Activated CD4-positive, alpha-beta T cell treated with anti-CD3 and anti-CD28 coated beads for 36 hours (primary cell): ENCODE results near the gene RASGRP4. TPM values are rescaled to one million over a fixed set of nuclear protein-coding genes. Genes with fewer than 3 reads are reported as not detected.
A peak's percentile ranks its signal among the peaks of the same experiment; 100 is the strongest.
"Not testable (repeated sequence)": the region's sequence is repeated elsewhere in the genome, so short reads cannot be mapped to it uniquely, and the experiment has no call there.

Source experiments
- ATAC-seq: fragments of 200-7000 bp; cut with Tn5 transposase; one replicate; pipeline ENCODE4 v1.10.0; 2021; ENCODE audit warnings: mild to moderate bottlenecking, moderate library complexity
- CTCF ChIA-PET: fragments of 350-600 bp; sonication (Branson Sonifier 250); formaldehyde crosslinking; loops from one replicate; lab custom pipeline; 2021; ENCODE audit warnings: antibody characterized with exemption; lab: Charles Lee
- POLR2A ChIA-PET: fragments of 350-600 bp; sonication (Branson Sonifier 250); formaldehyde crosslinking; loops from one replicate; lab custom pipeline; 2021; ENCODE audit warnings: antibody characterized with exemption, inconsistent platforms; lab: Charles Lee
- DNase-seq: peaks from one replicate; pipeline ENCODE4 v3.0.0-alpha.2; 2020
- H3K27ac Mint-ChIP-seq: one replicate; pipeline ENCODE4 v1.8.0; 2021; ENCODE audit warnings: mixed read lengths
- H3K27me3 Mint-ChIP-seq: one replicate; pipeline ENCODE4 v1.8.0; 2021; ENCODE audit warnings: mixed read lengths
- H3K36me3 Mint-ChIP-seq: one replicate; pipeline ENCODE4 v1.8.0; 2021; ENCODE audit warnings: low read depth, mixed read lengths
- H3K4me1 Mint-ChIP-seq: one replicate; pipeline ENCODE4 v1.8.0; 2021; ENCODE audit warnings: mixed read lengths
- H3K4me3 Mint-ChIP-seq: one replicate; pipeline ENCODE4 v1.8.0; 2021; ENCODE audit warnings: mild to moderate bottlenecking, moderate library complexity, mixed read lengths
- H3K9me3 Mint-ChIP-seq: one replicate; pipeline ENCODE4 v1.8.0; 2021; ENCODE audit warnings: low read depth, mixed read lengths
- intact Hi-C, 2 experiments: fragments of 100-400 bp; cut with DNase I in 1 of 2; cut with micrococcal nuclease in 1 of 2; formaldehyde crosslinking; loops; one replicate each; pipeline versions ENCODE4 v1.14.2 to v1.15.1; 2022 to 2024; cut with DNase I, micrococcal nuclease
- total RNA-seq, 2 experiments: library from RNA; stranded (reverse); gene quantifications; one replicate each; pipeline ENCODE4 v1.2.3, GENCODE V29; 2021

The RASGRP4 gene
- total RNA-seq, 2 experiments from 2014 or later: 5.6 to 5.9 TPM

DNA sequence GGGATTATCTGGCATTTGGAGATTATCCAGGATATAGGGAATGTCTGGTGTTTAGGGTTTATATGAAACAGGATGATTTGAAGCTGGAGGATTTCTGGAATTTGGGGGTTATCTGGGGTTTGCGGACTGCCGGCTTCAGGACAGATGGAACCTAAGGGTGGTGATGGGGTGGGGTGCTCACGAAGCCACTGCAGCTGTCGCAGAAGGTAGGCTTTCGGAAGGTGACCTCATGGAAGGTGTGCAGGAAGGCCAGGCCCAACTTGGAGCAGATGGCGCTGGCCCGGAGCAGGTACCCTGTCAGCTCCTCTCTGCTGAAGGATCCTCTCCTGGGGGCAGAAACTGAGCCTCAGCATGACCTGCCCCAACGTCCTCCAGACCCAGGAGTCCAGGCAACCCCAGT lies 13.5 kb downstream of the RASGRP4 start:
- intact Hi-C loops: no loop called here
- H3K4me3 Mint-ChIP-seq: no peak overlapping the region
- POLR2A ChIA-PET: no interaction called here

GRCh38 chr19:38411898-38412297 lies 14.1 kb downstream of the RASGRP4 start:
- H3K27me3 Mint-ChIP-seq, ATAC-seq, H3K27ac Mint-ChIP-seq, H3K4me1 Mint-ChIP-seq, POLR2A ChIA-PET, H3K4me3 Mint-ChIP-seq, H3K36me3 Mint-ChIP-seq, DNase-seq, H3K9me3 Mint-ChIP-seq, intact Hi-C loops: not testable (repeated sequence)
- CTCF ChIA-PET: interaction anchor here (1.2 kb wide), 1 partner anchor 9 kb away, joined by 5 read pairs; the partner anchor contains the start of gene FAM98C

More for the DNA sequence above, 13.5 kb downstream of the RASGRP4 start:
- H3K36me3 Mint-ChIP-seq: peaks cover 6% of the 10 kb centered on the region
- CTCF ChIA-PET: no interaction called here
- ATAC-seq (no peak), DNase-seq (no peak)
- H3K9me3 Mint-ChIP-seq: no peaks in the 10 kb centered on the region
- no peaks in the 10 kb centered on the region for H3K27me3 Mint-ChIP-seq
- H3K27ac Mint-ChIP-seq: no peak overlapping the region
- H3K4me1 Mint-ChIP-seq: peaks cover 10% of the 10 kb centered on the region

DNA sequence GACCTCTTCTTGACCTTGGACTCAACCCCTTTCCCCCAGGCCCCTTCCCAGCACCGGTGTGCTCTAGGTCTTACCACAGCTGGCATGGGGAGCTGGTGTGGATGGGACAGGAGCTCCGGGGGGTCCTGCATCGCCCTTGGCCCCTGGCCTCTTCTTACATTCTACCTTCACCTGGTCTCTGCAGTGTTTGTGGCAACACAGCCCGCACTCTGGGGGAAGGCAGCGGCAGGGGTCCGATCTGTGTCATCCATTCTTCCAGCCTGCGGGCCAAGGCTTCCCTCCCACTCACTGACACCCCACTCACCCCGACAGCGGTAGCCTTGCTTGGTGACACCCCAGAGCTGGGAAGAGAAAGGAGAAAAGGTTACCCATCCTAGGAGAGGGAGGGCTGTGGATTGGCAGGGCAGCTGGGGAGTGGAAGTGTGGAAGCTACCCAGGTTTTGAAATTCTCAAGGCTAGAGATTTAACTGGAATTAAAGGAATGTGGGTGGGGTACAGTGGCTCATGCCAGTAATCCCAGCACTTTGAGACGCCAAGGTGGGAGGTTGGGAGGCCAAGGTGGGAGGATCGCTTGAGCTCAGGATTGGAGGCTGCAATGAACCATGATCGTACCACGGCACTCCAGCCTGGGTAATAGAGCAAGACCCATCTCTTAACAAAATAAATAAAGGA lies 14.8 kb downstream of the RASGRP4 start:
- no peak overlapping the region for H3K27ac Mint-ChIP-seq
- no peaks in the 10 kb centered on the region for H3K4me1 Mint-ChIP-seq
- intact Hi-C loops: no loop called here
- ATAC-seq (no peak), DNase-seq (no peak)
- POLR2A ChIA-PET: no interaction called here
- peaks cover 9% of the 10 kb centered on the region for H3K36me3 Mint-ChIP-seq
- no peaks in the 10 kb centered on the region for H3K9me3 Mint-ChIP-seq
- H3K4me3 Mint-ChIP-seq: no peak overlapping the region
- CTCF ChIA-PET: interaction anchor here (0.6 to 1.2 kb wide), 2 partner anchors 8 to 15 kb away, joined by 3 to 5 read pairs; partner anchors contain the start of genes FAM98C and RASGRP4
- no peaks in the 10 kb centered on the region for H3K27me3 Mint-ChIP-seq

DNA sequence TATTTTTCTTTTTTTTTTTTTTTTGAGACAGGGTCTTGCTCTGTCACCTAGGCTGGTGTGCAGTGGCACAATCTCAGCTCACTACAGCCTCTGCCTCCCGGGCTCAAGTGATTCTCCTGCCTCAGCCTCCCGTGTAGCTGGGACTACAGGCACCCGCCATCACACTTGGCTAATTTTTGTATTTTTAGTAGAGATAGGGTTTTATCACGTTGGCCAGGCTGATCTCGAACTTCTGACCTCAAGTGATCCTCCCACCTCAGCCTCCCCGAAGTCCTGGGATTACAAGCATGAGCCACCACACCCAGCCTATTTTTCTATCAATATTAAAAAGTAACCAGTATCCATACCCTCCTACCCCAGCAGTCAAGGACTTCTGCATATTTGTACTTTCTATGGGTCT lies 15.6 kb downstream of the RASGRP4 start:
- H3K27me3 Mint-ChIP-seq, CTCF ChIA-PET, H3K4me3 Mint-ChIP-seq, H3K4me1 Mint-ChIP-seq, H3K9me3 Mint-ChIP-seq, H3K36me3 Mint-ChIP-seq, intact Hi-C loops, H3K27ac Mint-ChIP-seq, ATAC-seq, DNase-seq, POLR2A ChIA-PET: not testable (repeated sequence)

- no peak for ATAC-seq
- POLR2A ChIA-PET: no interaction called here
- DNase-seq: no peak
- Mint-ChIP-seq H3K27ac (no peak overlapping the region), H3K4me1 (peaks cover 5% of the 10 kb centered on the region), H3K27me3 (no peaks in the 10 kb centered on the region), H3K9me3 (no peaks in the 10 kb centered on the region), H3K36me3 (peaks cover 16% of the 10 kb centered on the region), H3K4me3 (no peak overlapping the region)
- CTCF ChIA-PET: interaction anchor here (0.5 kb wide), 1 partner anchor 191 kb away, joined by 3 read pairs; no protein-coding TSS in a partner anchor
- intact Hi-C loops: no loop called here
Observed at GRCh38 chr19:38409631-38410133, 16.3 kb downstream of the RASGRP4 start.

GRCh38 chr19:38405276-38405675 lies 20.7 kb downstream of the RASGRP4 start:
- Mint-ChIP-seq H3K4me3 (no peak overlapping the region), H3K9me3 (no peaks in the 10 kb centered on the region), H3K27ac (no peak overlapping the region), H3K4me1 (peaks cover 16% of the 10 kb centered on the region), H3K27me3 (no peaks in the 10 kb centered on the region), H3K36me3 (peaks cover 17% of the 10 kb centered on the region)
- CTCF ChIA-PET: interaction anchor here (0.8 to 3.1 kb wide), 2 partner anchors 19 to 230 kb away, joined by 4 to 22 read pairs; no protein-coding TSS in a partner anchor
- DNase-seq (no peak), ATAC-seq (no peak)
- intact Hi-C loops: no loop called here
- POLR2A ChIA-PET: interaction anchor here (0.6 kb wide), 1 partner anchor 765 kb away, joined by 5 read pairs; no protein-coding TSS in a partner anchor

DNA sequence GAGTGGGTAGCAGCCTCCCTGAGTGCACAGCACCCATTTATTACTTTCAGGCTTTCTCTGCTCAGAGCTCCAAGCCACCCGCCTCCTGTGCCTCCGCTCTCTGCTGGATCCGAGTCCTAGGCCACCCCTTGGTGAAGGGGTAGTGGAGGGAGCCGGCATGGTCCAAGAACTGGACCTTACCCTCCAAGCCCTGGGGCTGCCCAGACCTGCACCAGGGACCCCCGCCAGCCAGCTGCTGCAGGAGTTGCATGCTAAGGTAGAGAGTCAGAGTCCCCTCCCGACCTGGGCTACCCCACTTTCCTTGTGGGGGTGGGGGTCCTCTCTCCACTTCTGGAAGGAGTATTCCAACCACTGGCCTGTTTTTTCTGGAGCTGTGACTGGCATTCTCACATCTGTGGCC lies 21.2 kb downstream of the RASGRP4 start:
- no peaks in the 10 kb centered on the region for H3K27me3 Mint-ChIP-seq
- POLR2A ChIA-PET: interaction anchor here (0.6 to 0.7 kb wide), 2 partner anchors 26 to 765 kb away, joined by 3 to 5 read pairs; no protein-coding TSS in a partner anchor

DNA sequence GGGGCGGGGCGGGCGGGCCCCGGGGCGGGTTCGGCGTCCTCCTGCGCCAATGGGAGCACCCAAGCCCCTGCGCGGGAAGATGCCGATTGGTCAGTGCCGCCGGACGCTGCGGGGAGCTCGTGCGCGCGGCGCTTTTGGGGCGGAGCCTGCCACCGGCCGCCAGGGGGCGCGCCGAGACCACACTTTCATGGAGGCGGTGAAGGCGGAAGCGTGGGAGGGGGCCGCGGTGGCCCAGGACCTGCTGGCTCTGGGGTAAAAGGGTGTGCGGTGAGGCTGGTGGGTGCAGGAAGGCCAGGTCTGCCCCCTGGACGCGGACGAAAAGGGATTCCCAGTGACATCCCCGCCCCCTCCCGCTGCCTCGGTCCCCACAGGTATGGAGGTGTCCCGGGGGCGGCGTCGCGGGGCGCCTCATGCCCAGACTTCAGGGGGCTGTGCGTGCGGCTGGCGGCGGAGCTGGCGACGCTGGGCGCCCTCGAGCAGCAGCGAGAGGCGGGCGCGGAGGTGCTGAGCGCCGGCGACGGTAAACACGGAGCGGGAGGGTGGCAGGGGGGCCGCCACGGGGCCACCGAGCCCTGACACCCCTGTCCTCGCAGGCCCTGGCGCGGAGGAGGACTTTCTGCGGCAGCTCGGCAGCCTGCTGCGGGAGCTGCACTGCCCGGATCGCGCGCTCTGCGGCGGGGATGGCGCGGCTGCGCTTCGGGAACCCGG lies 22.9 kb downstream of the RASGRP4 start, which contains the start of gene FAM98C:
Gene FAM98C (plus strand): TSS at position 127 of the 708 bp plus-strand sequence. CDS start 61 bp downstream, at position 188.
- Mint-ChIP-seq H3K4me1 (peaks cover 16% of the 10 kb centered on the region), H3K36me3 (peaks cover 14% of the 10 kb centered on the region), H3K9me3 (no peaks in the 10 kb centered on the region), H3K27me3 (no peaks in the 10 kb centered on the region), H3K27ac (peak within 1 kb of the TSS; percentile 85), H3K4me3 (peak within 1 kb of the TSS; percentile 84)
- DNase-seq: peak; percentile 99
- peak; percentile 99 for ATAC-seq
- ChIA-PET POLR2A (interaction anchor here (0.7 to 1.8 kb wide), 10 partner anchors 9 to 528 kb away, joined by 3 to 9 read pairs (median 3); partner anchors contain the start of genes EIF3K, GGN, MRPS12 and PSMD8), CTCF (interaction anchor here (0.5 to 3.1 kb wide), 53 partner anchors 8 to 549 kb away, joined by 3 to 30 read pairs (median 4); partner anchors contain the start of genes ACTN4, CATSPERG, ECH1 and EIF3K)
- intact Hi-C loops: loop anchor here (1.0 to 5.0 kb wide), 17 partner anchors 15 to 527 kb away; partner anchors contain the start of genes MRPS12 (in 2 of the 2), PSMD8 (in 2 of the 2), SARS2 (in 2 of the 2) and EIF3K (in 1 of the 2)

More for the DNA sequence above, 21.2 kb downstream of the RASGRP4 start:
- peaks cover 17% of the 10 kb centered on the region for H3K36me3 Mint-ChIP-seq
- no peaks in the 10 kb centered on the region for H3K9me3 Mint-ChIP-seq
- DNase-seq (no peak), ATAC-seq (no peak)
- H3K27ac Mint-ChIP-seq: peak overlapping the region; percentile 47
- CTCF ChIA-PET: interaction anchor here (0.6 to 3.1 kb wide), 4 partner anchors 9 to 233 kb away, joined by 3 to 22 read pairs (median 3); no protein-coding TSS in a partner anchor
- peak overlapping the region; percentile 42 for H3K4me3 Mint-ChIP-seq
- H3K4me1 Mint-ChIP-seq: peaks cover 16% of the 10 kb centered on the region
- intact Hi-C loops: loop anchor here (5.0 kb wide), 3 partner anchors 212 to 482 kb away; partner anchors contain the start of genes EIF3K (in 1 of the 2) and MAP4K1 (in 1 of the 2)

DNA sequence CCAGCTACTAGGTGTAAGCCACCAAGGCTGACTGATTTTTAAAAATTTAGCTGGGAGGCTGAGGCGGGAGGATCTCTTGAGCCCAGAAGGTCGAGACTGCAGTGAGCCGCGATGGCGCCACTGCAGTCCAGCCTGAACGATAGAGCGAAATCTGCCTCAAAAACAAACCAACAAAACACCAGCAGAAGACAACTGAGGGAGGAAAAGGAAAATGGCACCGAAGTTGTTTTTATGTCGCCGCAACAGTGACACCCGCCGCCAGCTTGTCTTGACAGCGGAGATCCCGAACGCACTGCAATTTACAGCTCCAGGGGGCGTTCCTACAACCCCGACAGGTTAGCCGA lies 23.4 kb downstream of the RASGRP4 start:
- ChIA-PET POLR2A (interaction anchor here (0.8 to 1.8 kb wide), 7 partner anchors 9 to 232 kb away, joined by 3 to 9 read pairs (median 3); partner anchors contain the start of genes EIF3K, GGN and PSMD8), CTCF (interaction anchor here (0.6 to 3.1 kb wide), 49 partner anchors 9 to 550 kb away, joined by 3 to 30 read pairs (median 4); partner anchors contain the start of genes ACTN4, CATSPERG, ECH1 and EIF3K)
- DNase-seq (no peak), ATAC-seq (peak; percentile 3)
- peaks cover 11% of the 10 kb centered on the region for H3K36me3 Mint-ChIP-seq
- peak overlapping the region; percentile 58 for H3K27ac Mint-ChIP-seq
- peak overlapping the region; percentile 84 for H3K4me3 Mint-ChIP-seq
- peaks cover 16% of the 10 kb centered on the region for H3K4me1 Mint-ChIP-seq
- H3K27me3 Mint-ChIP-seq: no peaks in the 10 kb centered on the region
- intact Hi-C loops: loop anchor here (2.0 to 5.0 kb wide), 5 partner anchors 28 to 485 kb away; partner anchors contain the start of genes EIF3K (in 1 of the 2), MAP4K1 (in 1 of the 2) and PSMD8 (in 1 of the 2)
- H3K9me3 Mint-ChIP-seq: no peaks in the 10 kb centered on the region

DNA sequence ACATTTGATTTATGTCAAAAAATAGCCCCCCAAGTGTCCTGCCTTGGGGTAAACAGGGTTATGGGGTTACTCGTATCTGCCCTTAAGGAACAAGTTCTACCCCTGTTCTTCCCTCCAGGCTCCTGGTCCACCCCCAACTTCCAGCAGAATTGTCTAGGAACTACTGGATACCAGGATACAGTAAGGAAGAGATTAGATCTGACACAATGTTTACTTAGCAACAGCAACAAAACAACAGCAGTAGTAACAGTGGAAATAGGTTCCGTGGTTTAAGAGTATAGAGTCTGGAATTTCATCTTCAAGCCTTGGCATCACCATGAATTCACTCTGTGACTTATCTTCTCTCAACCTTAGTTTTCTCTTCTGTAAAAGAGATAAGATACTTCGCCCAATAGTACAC lies 24.9 kb downstream of the RASGRP4 start:
- no peaks in the 10 kb centered on the region for H3K9me3 Mint-ChIP-seq
- ChIA-PET CTCF (no interaction called here), POLR2A (no interaction called here)
- H3K4me1 Mint-ChIP-seq: peaks cover 23% of the 10 kb centered on the region
- no peak for DNase-seq
- no peak overlapping the region for H3K27ac Mint-ChIP-seq
- H3K27me3 Mint-ChIP-seq: no peaks in the 10 kb centered on the region
- intact Hi-C loops: loop anchor here (5.0 kb wide), 3 partner anchors 216 to 486 kb away; partner anchors contain the start of genes EIF3K (in 1 of the 2) and MAP4K1 (in 1 of the 2)
- H3K4me3 Mint-ChIP-seq: no peak overlapping the region
- peaks cover 13% of the 10 kb centered on the region for H3K36me3 Mint-ChIP-seq
- no peak for ATAC-seq
